EH (cell line): Measurements from ENCODE around the gene SENP6.
"Not testable (repeated sequence)": the region's sequence is repeated elsewhere in the genome, so short reads cannot be mapped to it uniquely, and the experiment has no call there.

Experiments
- DNase-seq: peaks from one replicate; pipeline ENCODE4 v3.0.0-alpha.2; 2015; ENCODE audit warnings: low read depth

The SENP6 gene

GRCh38 chr6:75656479-75656878 is 54.8 kb downstream of the SENP6 start:
- peak; percentile 36 for DNase-seq

- no peak for DNase-seq
Observed at GRCh38 chr6:75657327-75657726, 55.6 kb downstream of the SENP6 start.

GRCh38 chr6:75666592-75666991 is 64.9 kb downstream of the SENP6 start:
- DNase-seq: no peak

GRCh38 chr6:75673884-75674283 is 72.2 kb downstream of the SENP6 start:
- DNase-seq: no peak

- no peak for DNase-seq
Observed at GRCh38 chr6:75676377-75676776, 74.7 kb downstream of the SENP6 start.

GRCh38 chr6:75682548-75682947 is 80.9 kb downstream of the SENP6 start:
- DNase-seq: not testable (repeated sequence)

GRCh38 chr6:75683005-75683404 is 81.3 kb downstream of the SENP6 start:
- DNase-seq: peak; percentile 10

GRCh38 chr6:75687535-75687934 is 85.9 kb downstream of the SENP6 start:
- not testable (repeated sequence) for DNase-seq

- DNase-seq: not testable (repeated sequence)
Observed at GRCh38 chr6:75687937-75688336, 86.3 kb downstream of the SENP6 start.

GRCh38 chr6:75689576-75689975 is 87.9 kb downstream of the SENP6 start:
- no peak for DNase-seq

- peak; percentile 27 for DNase-seq
Observed at GRCh38 chr6:75691012-75691411, 89.3 kb downstream of the SENP6 start.

GRCh38 chr6:75693534-75693933 is 91.9 kb downstream of the SENP6 start:
- DNase-seq: peak; percentile 22

GRCh38 chr6:75694406-75694805 is 92.7 kb downstream of the SENP6 start:
- DNase-seq: no peak

- not testable (repeated sequence) for DNase-seq
Observed at GRCh38 chr6:75708334-75708733, 106.7 kb downstream of the SENP6 start.

GRCh38 chr6:75711173-75711572 is 109.5 kb downstream of the SENP6 start:
- no peak for DNase-seq

- no peak for DNase-seq
Observed at GRCh38 chr6:75719133-75719532, 117.5 kb downstream of the SENP6 start.

GRCh38 chr6:75723382-75723781 is 121.7 kb downstream of the SENP6 start:
- DNase-seq: no peak

GRCh38 chr6:75727206-75727605 is 125.5 kb downstream of the SENP6 start:
- no peak for DNase-seq

GRCh38 chr6:75731029-75731428 is 129.3 kb downstream of the SENP6 start:
- DNase-seq: not testable (repeated sequence)

- peak; percentile 57 for DNase-seq
Observed at GRCh38 chr6:75735491-75736186, 134.0 kb downstream of the SENP6 start.

GRCh38 chr6:75743971-75744370 is 142.3 kb downstream of the SENP6 start:
- no peak for DNase-seq

GRCh38 chr6:75745404-75745803 is 143.7 kb downstream of the SENP6 start:
- DNase-seq: no peak

GRCh38 chr6:75746221-75746620 is 144.5 kb downstream of the SENP6 start:
- no peak for DNase-seq
